Mononuclear cell (primary cell): ENCODE data around the gene SMCO3. TPM values are rescaled to one million over a fixed set of nuclear protein-coding genes. Genes with fewer than 3 reads are reported as not detected.

ENCODE experiments used
- H3K27me3 ChIP-seq: 2 replicates; pipeline ENCODE4 v1.6.0; 2011; ENCODE audit warnings: low read length, control low read depth; ENCODE audit not compliant: insufficient read depth
- H3K4me1 ChIP-seq: 2 replicates; pipeline ENCODE4 v1.5.1; 2011; ENCODE audit warnings: mild to moderate bottlenecking, low read length, control low read depth; ENCODE audit not compliant: insufficient read depth
- H3K4me3 ChIP-seq: 2 replicates; pipeline ENCODE4 v1.5.1; 2011; ENCODE audit warnings: mild to moderate bottlenecking, low read length, moderate library complexity
- H3K9me3 ChIP-seq: 2 replicates; pipeline ENCODE4 v1.5.1; 2011; ENCODE audit warnings: low read depth, mild to moderate bottlenecking, control low read depth, low read length
- total RNA-seq: library from RNA; depleted of rRNA; stranded (reverse); fragments of >200 nt; gene quantifications from one replicate; pipeline ENCODE4 v1.2.3, GENCODE V29; 2012

The SMCO3 gene
- total RNA-seq, 1 donor = not detected

DNA sequence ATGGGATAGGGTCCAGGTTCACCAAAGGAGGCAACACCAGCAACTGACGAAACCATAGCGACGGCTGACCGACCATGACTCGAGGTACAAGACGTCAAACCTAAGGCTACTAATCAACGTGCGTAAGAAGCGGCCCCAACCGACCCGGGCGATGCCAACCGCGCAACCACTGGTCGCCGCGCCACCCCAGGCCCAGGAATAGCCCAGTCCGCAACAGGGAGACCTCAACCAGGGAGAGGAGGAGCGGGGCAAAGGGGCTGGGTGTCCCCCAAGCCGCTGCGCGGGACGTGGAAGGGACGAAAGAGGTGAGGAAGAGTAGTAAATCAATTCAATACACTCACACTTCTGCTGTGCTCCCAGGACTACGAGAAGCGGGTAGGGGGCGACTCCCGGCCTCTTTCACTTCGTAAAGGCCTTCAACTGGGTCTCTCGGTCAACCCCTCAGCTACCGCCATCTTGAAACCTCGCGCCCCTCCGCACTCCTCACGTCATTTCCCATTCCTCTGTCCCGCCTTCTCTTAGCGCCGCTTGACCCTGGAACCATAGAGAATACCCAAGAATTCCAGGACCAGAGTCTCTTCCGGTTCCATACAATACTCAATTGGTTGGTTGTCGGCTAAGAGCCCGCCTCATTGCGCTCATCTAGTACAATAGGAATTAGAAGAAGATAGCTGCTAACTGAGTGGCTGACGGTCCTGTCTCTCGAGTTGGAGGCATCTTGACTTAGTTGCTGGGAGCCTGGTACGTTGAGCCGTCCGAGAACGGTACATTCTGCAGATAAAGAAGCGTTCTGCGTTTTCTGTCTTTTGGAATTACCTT lies 10.8 kb downstream of the SMCO3 start, which contains the start of the genes C12orf60 and WBP11:
C12orf60 (plus strand) TSS at position 660 of the 819 bp plus-strand sequence. CDS start 19,266 bp downstream, outside the sequence.
WBP11 (minus strand) TSS at position 468 of the 819 bp plus-strand sequence. CDS start 2,095 bp downstream, outside the sequence.
- peaks cover 11% of the 10 kb centered on the region for H3K4me1 ChIP-seq
- peak within 1 kb of the TSS; percentile 79 for H3K4me3 ChIP-seq
- H3K9me3 ChIP-seq = no peaks in the 10 kb centered on the region
- H3K27me3 ChIP-seq = no peaks in the 10 kb centered on the region

GRCh38 chr12:14802721-14803010 lies 11.3 kb downstream of the SMCO3 start:
- no peaks in the 10 kb centered on the region for H3K27me3 ChIP-seq
- no peaks in the 10 kb centered on the region for H3K9me3 ChIP-seq
- peak overlapping the region; percentile 79 for H3K4me3 ChIP-seq
- peaks cover 11% of the 10 kb centered on the region for H3K4me1 ChIP-seq

DNA sequence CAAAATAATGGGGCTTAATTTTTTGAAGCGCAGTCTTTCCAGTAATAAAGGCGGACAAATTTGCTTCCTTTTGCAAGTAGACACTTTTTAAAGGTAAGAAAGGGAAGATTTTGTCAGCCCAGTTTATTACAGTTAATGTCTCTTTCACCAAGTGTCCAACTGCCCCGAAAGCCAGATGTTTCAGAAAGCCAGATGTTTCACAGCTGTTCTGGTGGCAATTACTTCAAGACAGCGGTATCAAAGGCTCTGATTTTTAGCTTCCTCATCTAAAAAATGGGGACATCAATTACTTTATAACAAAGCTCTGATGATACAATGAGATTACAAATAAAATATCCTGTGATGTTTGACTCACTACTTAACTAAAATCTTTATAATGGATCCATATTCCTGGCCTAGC lies 11.7 kb downstream of the SMCO3 start:
- Histone ChIP-seq H3K27me3 (no peaks in the 10 kb centered on the region), H3K4me1 (peaks cover 11% of the 10 kb centered on the region), H3K9me3 (no peaks in the 10 kb centered on the region), H3K4me3 (peak overlapping the region; percentile 79)

DNA sequence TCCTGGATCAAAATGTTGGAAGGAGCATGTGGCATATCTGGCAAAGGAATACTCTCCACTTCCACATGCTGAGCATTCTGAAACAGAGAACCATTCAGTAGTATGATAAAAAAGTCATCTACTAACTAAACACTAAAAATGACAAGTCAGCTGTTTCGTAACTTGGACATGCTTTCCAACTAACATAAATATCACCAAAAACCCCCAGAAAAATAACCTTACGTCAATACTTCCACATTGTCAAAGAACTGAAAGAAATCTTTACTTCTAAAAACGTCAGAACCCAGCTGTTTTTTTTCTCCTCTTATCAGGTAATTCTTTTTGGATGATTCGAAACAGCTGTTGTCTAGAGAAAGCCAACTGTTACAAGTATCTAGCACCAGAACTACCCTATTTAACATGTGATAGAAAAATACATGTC lies 18.9 kb downstream of the SMCO3 start:
- H3K27me3 ChIP-seq = no peaks in the 10 kb centered on the region

DNA sequence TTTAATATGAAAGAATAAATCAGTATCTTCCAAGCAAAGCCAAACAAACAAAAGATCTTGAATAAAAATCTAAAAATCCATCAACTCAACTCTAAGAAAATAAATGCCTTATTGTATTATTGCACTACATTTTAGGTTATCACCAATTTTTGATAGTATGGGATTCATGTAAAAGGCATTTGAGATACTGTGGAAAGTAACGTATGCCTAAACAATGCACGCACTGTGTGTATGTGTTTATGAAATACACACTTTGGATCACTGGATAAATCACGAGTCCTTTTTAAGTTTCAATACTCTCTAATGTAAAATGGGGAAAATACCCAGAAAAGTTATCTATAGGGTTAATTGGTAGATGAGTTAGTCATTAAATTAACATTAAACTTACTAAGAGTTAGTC lies 28.4 kb downstream of the SMCO3 start:
- H3K9me3 ChIP-seq = no peaks in the 10 kb centered on the region
- peaks cover under 1% of the 10 kb centered on the region for H3K4me1 ChIP-seq
- no peaks in the 10 kb centered on the region for H3K27me3 ChIP-seq
- no peak overlapping the region for H3K4me3 ChIP-seq

More for the DNA sequence above, 18.9 kb downstream of the SMCO3 start:
- Histone ChIP-seq H3K4me3 (no peak overlapping the region), H3K9me3 (no peaks in the 10 kb centered on the region), H3K4me1 (no peaks in the 10 kb centered on the region)

DNA sequence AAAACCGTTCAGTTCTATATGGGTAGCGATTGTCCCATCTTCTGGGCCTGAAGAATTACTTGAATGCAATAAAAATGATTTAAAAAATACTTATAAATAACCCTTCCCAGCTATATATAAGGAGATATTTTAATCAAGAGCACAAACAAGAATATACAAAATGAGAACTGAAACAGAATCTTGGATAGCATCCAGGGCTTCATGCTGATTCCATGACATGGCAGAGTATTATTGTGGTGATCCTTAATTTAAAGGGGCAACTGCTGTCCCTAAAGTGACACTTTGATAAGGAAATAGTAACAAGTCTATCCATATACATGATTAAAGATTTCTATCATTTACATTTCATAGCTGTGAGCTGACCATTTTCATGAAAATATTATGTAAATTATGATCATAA lies 29.5 kb downstream of the SMCO3 start:
- Histone ChIP-seq H3K4me1 (peaks cover 4% of the 10 kb centered on the region), H3K9me3 (no peaks in the 10 kb centered on the region), H3K27me3 (no peaks in the 10 kb centered on the region), H3K4me3 (no peak overlapping the region)

DNA sequence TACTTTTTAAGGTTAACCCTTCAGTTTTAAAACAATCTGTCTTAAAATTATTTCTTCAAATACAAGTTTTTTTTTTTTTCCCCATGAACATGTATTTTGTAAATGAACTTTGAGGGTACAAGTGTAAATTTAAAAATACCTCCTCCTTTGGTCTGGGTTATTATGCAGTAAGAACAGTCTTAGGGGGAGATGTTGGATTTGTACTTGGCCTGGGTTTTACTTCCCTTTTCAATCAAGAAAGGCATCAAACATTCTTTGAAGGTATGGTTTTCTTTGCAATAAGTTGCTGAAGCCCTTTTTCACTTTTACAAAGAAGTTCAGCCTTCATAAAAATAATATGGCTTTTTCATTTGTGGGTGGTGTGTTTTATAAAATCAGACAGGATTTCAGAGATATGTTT lies 31.2 kb downstream of the SMCO3 start:
- Histone ChIP-seq H3K4me3 (no peak overlapping the region), H3K4me1 (peaks cover 4% of the 10 kb centered on the region), H3K27me3 (no peaks in the 10 kb centered on the region), H3K9me3 (no peaks in the 10 kb centered on the region)

DNA sequence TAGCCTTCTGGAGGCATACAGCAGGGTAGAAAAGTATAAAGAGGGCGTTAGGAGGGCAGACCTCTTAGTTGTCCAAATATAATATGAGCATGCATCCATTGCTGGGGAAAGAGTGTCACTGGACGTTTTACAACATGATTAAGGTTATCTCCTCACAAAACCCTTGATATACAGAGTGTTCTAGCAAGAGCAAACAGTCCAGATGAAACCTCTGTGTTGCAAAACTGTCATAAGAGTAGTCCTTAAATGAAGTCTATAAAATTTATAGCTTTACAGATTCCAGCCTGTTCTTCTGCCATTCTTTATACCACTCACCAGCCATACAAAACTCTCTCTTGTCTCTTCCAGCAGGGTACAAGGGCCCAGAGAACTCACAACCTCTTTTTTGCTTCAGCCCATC lies 32.4 kb downstream of the SMCO3 start:
- no peaks in the 10 kb centered on the region for H3K27me3 ChIP-seq
- peaks cover 4% of the 10 kb centered on the region for H3K4me1 ChIP-seq
- no peaks in the 10 kb centered on the region for H3K9me3 ChIP-seq
- H3K4me3 ChIP-seq = no peak overlapping the region

GRCh38 chr12:14780859-14781258 lies 33.1 kb downstream of the SMCO3 start:
- H3K9me3 ChIP-seq = no peaks in the 10 kb centered on the region
- H3K4me1 ChIP-seq = peaks cover 10% of the 10 kb centered on the region
- H3K27me3 ChIP-seq = no peaks in the 10 kb centered on the region
- no peak overlapping the region for H3K4me3 ChIP-seq

DNA sequence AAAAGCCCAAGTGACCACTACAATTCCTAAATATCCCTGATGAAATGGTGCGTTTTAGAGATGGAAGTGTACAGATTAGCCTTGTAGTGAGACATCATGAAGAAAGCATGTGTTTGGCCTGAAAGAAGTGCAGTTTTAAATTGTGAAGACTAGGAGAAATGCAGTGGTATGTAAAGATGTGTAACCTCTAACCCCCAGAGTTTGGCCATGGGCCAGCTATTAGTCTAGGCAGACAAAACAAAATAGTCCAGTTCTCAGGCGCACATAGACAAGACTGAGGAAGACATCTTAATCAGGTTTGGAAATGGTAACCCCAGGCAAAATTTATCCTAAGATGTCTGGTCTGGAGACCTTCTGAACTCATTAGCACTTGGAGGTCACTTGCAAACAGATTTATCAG lies 34.1 kb downstream of the SMCO3 start:
- H3K9me3 ChIP-seq = no peaks in the 10 kb centered on the region
- peaks cover 20% of the 10 kb centered on the region for H3K4me1 ChIP-seq
- H3K4me3 ChIP-seq = no peak overlapping the region
- H3K27me3 ChIP-seq = no peaks in the 10 kb centered on the region

- Histone ChIP-seq H3K4me3 (no peak overlapping the region), H3K4me1 (peaks cover 28% of the 10 kb centered on the region), H3K27me3 (no peaks in the 10 kb centered on the region), H3K9me3 (no peaks in the 10 kb centered on the region)
Measured at GRCh38 chr12:14777271-14777670, 36.7 kb downstream of the SMCO3 start.

GRCh38 chr12:14776236-14776961 lies 37.6 kb downstream of the SMCO3 start:
- Histone ChIP-seq H3K4me1 (peaks cover 34% of the 10 kb centered on the region), H3K9me3 (no peaks in the 10 kb centered on the region), H3K4me3 (no peak overlapping the region), H3K27me3 (no peaks in the 10 kb centered on the region)

DNA sequence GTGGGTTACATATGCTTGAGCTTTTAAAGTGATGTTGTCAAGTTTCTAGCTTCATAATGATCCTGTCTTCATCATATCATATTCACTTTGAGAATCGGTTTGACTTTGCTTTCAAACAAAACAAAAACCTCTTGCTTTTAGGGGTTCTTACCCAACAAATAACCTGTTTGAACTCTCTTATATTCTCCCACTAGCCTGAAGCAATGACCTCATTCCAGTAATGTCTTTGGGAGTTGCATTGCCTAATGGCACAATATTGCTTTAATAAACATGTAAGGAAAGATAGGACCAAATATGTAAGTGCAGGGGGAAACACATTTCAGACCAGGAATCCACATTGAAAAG lies 38.4 kb downstream of the SMCO3 start:
- H3K27me3 ChIP-seq = no peaks in the 10 kb centered on the region
- H3K9me3 ChIP-seq = no peaks in the 10 kb centered on the region
- no peak overlapping the region for H3K4me3 ChIP-seq
- peaks cover 34% of the 10 kb centered on the region for H3K4me1 ChIP-seq

DNA sequence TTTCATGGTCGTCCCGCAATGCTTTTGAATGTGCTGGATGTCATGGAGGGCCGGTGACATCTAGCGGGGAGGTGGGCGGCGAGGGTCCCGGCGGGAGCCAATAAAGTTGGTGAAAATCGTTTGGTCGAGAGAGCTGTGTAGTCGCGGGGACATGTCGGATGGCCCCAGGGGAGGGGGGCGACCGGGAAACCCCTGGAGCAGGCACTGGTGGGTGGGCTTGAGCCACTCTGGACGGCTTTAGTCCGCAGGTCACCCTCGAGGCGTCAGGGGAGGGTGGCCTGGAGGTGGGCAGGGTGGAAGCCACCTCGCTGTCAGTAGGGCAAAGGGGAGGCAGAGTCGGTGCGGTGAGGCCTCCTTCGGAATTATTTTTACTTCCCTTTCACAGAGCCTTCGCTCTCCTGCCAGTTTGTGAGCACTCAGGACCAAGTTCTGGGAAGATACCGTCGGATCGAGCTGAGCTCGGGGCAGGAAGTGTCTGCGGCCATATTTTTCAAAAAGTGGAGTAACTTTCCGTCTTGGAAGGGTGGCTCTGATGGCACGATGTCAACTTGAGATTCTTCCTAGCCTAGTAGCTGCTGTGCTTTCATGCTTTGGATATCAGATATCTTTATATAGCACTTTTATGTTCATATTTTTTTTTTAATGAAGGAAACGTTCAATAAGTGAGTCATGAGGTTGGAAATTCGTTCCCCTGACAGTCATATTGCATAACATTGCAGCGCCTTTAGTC lies 38.9 kb downstream of the SMCO3 start:
- no peaks in the 10 kb centered on the region for H3K27me3 ChIP-seq
- H3K4me1 ChIP-seq = peaks cover 31% of the 10 kb centered on the region
- H3K9me3 ChIP-seq = no peaks in the 10 kb centered on the region
- peak overlapping the region; percentile 65 for H3K4me3 ChIP-seq
